HG03571 (cell line): Measurements from ENCODE around the gene LRRC8B.
"Not testable (repeated sequence)": the region's sequence is repeated elsewhere in the genome, so short reads cannot be mapped to it uniquely, and the experiment has no call there.

Experiments used
- ATAC-seq: cut with Tn5 transposase; IDR thresholded peaks from one replicate; pipeline ENCODE4 v1.9.1; 2021; ENCODE audit not compliant: unreplicated experiment

LRRC8B gene

DNA sequence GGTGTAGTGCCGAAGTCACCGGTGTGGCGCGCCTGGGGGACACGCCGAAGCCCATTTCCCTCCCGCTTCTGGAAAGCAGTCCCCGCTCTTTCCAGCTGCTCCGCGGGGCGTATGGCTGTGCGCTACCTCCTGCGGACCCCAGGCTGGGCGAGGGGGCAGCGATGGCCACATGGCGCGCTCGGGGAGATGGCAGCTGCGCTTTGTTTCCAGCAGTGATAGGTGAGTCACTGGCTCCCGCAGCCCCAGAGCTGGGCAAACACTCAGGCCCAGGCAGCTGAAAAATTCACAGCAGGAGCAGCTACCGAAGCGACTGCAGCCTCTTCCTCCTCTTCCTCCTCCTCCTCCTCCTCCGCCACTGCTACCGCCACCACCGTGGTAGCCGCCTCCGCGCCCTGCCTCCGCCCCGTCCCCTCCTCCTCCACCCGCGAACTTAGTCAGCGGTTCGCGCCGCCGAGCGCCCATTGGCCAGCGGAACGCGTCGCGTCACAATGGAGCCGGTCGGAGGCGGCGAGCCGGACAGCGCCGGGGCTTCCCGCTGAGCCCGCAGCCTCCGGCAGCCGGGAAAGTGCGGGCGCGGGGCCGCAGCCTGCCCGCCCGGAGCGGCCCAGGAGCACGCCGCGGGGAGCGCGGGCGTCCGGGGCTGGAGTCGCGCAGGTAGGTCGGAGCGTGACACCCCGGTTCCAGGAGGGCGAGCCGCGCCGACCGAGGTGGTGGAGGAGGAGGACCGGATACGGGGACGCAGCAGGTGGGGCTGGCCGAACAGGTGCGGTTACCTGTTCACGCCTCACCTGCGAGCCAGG is at the start of gene LRRC8B:
Gene LRRC8B, plus strand, starts transcription at position 461 of the 800 bp plus-strand sequence. CDS start 57,822 bp downstream, outside the sequence.
- ATAC-seq, result peak; percentile 86

DNA sequence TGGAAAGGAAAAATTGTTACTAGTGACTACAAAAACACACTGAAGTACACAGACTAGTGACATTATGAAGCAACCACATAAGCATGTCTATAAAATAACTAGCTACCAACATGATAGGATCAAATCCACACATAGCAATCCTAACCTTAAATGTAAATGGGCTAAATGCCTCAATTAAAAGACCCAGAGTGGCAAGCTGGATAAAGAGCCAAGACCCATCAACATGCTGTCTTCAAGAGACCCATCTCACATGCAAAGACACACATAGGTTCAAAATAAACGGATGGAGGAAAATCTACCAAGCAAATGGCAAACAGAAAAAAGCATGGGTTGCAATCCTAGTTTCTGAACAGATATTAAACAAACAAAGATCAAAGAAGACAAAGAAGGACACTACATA is 49.4 kb upstream of the LRRC8B start:
- ATAC-seq, result no peak

DNA sequence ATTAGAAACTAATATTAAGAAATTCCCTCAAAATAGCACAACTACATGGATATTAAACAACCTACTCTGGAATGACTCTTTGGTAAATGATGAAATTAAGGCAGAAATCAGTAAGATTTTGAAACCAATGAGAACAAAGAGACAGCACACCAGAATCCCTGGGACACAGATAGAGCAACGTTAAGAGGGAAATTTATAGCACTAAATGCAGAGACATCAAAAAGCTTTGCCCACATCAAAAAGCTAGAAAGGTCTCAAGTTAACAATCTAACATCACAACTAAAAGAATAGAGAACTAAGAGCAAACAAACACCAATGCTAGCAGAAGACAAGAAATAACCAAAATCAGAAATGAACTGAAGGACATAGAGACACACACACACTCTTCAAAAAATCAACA is 48.6 kb upstream of the LRRC8B start:
- ATAC-seq, result no peak

DNA sequence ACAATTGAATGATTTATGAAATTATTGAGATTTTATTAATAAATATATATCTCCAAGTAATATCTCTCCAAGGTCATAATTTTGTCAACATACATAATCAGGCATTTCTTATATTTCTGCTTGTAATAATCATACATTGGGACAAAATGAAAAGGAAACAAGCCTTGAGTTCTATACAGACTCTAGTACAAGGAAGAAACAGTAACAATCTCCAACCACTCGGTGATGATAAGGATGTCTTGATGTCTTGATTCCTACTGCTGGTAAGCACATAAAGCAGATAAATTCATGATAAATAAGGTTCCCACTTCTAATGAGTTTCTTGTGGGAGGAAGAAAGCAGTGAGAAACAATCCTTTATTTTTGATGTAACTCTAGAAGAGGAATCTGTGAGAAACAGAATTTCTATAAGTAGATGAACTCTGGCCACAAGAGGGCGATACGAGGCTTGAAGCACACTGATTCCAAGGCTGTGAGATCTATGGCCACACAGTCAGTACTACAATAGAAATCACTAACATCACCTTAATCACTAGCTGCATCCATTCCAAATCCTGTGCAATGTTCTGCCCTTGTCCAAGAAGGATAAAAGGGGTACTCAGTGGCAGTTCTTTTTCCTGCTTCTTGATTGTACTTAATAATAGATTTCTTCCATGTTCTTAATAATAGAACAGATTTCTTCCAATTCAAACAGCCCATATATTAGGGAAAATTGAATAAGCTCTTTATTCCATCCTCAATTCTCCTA is 41.4 kb upstream of the LRRC8B start:
- ATAC-seq, result no peak

DNA sequence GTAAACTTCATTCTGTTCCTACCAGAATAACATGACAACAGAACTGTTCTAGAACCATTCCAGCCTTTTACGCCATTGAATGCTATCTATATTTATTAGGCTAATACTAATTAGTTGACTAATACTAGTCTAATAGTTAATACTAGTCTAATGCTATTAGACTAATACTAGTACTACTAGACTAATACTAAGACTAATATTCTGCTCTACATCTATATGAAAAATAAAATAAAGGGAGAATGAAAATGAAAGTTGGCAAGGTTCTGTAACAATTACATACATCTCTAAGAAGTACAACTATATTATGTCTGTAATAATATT is 40.9 kb upstream of the LRRC8B start:
- no peak for ATAC-seq

DNA sequence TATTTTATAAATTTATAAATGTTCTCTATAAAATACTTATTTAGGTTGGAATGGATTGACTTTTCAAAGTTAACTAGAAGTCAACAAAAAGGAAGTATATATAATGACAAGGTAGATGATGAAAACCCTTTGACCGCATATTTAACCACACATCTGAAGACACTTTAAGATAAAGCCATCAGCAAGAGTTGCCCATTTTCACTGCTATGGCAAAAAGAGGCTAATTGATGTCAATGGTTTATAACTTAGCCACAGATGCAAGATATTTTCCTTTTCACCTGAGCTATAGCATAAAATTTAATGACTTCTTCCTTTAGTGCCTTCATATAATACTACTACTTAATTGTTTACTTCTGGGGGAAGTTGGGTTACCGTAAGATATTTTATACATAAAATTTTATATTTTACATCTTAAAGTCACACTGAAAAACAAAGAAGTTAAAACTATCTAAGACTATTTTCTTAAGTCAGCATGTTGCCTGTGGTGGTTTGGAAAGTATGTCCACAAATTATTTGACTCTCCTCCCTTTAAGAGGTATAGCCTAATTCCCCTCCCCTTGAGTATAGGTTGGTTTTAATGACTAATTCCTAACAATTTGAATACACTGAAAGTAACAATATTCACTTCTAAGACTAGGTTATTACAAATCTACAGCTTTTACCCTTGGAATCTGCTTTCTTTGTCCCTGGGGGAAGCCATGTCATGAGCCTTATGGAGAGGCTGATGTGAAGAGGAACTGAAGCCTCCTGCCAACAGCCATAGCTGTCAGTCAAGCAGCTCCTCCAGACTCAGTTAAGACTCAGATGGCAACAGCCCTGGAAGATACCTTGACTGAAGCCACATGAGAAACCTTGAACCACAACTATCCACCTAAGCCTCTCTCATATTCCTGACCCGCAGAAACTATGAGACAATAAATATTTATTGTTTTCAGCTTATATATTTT is 40.3 kb upstream of the LRRC8B start:
- ATAC-seq, result no peak

DNA sequence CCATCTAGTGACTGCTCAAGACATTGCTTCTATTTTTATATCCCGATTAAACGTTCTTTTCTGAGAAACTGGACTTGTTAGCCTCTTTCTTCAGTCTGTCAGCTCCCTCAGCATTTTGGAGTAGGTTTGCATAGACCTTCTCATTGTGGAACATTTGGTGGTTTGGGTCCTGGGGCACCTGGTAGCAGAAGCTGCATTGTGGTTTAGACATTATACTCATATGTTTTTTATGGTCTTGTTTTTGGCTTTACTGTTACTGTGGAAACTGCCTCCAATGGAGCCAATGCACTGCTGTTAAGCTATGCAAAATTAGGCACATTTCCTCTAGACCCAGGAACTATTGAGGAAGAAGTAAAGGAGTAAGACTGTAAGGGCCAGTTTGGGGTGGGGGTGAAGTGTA is 36.7 kb upstream of the LRRC8B start:
- ATAC-seq, result no peak

DNA sequence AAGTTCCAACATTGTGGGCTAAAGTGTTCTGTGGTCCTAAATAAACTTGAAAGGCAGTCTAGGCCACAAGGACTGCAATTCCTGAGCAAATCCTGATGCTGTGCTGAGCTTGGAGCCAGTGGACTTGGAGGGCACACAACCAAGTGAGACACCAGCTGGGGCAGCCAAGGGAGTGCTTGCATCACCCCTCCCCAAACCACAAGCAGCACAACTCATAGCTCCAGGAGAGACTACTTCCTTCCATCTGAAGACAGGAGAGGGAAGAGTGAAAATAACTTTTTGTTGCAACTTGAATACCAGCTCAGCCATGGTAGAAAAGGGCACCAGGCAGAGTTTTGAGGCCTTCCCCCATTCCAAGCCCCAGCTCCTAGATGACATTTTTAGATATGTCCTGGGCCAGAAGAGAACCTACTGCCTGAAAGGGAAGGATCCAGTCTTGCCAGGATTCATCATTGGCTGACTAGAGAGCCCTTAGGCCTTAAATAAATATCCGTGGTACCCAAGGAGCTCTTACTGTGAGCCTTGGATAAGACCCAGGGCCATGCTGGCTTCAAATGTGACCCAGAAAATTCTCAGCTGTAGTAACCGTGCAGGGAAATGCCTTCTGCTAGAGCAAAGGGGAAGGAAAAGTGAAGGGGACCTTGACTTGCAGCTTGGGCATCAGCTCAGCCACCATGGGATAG is 35.4 kb upstream of the LRRC8B start:
- ATAC-seq, result no peak

DNA sequence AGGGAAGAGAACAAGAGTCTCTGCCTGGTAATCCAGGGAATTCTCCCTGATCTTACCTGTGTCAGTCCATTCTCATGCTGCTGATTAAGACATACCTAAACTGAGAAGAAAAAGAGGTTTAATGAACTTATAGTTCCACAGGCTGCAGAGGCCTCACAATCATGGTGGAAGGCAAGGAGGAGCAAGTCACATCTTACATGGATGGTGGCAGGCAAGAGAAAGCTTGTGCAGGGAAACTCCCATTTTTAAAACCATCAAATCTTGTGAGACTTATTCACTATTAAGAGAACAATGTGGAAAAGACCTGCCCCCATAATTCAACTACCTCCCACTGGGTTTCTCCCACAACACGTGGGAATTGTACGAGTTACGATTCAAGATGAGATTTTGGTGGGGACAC is 34.2 kb upstream of the LRRC8B start:
- ATAC-seq, result no peak

DNA sequence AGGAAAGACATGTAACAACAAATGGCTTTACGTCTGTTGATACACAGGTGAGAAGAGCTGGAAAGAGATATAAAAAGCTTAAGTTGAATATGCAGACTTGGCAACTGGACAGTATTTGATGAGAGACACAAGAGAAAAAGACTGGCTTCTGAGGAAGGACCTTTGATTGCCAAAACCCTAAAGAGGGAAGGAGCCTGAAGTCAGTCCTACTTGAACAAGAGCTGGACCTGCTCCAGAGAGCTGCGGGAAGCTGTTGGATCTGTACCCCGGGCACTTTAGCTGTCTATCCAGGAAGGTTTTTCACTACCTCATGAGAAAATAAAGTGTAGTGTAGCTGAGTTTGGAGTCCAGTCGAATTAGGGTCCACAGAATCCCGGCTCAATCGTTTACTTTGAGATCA is 25.3 kb upstream of the LRRC8B start:
- no peak for ATAC-seq

DNA sequence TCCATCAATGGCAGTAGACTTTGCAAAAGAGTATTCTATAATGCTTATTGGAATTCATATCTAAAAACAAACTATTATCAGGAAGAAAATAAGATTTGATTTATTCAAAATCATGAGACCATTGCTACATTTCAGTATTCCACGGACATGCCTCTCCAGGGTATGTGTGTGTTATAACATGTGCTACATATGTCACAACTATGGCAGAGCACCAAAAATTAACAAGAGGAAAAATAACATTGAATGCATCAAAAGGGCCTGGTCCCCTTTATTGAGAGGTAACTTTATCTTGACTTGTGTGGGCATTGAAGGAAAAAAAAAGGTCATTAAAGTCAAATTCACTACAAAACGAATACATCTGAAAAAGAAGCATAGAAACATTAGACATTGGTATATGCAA is 22.6 kb upstream of the LRRC8B start:
- no peak for ATAC-seq

DNA sequence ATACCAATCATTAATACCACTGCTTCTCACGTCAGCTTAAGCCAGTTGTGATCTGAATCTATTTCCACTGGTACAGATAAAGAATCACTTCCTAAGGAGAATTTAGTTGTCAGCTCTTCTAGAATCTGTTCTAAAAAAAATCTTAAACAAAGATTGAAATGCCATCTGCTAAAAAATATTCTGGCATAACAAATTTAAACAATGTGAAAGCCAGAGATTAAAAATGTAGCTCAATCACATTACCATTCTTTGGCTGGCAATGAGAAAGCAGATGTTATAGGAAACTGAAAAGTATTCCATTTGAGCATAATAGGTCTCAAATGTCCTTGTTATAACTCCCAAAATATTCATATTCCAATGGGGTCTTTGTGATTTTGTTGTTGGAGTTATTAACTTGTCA is 21.7 kb upstream of the LRRC8B start:
- ATAC-seq, result no peak

DNA sequence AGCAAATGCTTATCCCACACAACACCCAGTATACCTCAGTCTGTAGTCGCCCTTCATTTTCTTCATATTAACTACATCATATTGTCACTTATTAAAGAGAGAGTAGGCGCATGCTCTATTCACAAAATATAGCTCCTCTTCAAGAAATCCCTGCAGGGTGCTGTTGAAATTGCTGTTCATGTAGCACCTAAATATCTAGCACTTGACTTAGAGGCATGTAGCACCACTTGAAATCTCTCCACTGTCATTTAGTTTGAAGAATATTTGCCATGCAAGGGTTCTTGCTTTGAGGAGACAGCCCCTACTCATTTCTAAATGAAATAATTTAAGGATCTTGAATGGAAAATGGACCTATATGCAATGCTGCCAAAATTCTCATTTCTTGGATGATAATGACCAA is 20.9 kb upstream of the LRRC8B start:
- no peak for ATAC-seq

DNA sequence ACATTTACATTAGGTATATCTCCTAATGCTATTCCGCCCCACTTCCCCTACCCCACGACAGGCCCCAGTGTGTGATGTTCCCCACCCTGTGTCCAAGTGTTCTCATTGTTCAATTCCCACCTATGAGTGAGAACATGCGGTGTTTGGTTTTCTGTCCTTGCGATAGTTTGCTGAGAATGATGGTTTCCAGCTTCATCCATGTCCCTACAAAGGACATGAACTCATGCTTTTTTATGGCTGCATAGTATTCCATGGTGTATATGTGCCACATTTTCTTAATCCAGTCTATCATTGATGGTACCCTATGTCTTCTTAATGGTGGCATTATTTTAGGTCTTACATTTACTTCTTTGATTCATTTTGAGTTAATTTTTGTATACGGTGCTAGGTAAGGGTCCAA is 14.6 kb upstream of the LRRC8B start:
- not testable (repeated sequence) for ATAC-seq

DNA sequence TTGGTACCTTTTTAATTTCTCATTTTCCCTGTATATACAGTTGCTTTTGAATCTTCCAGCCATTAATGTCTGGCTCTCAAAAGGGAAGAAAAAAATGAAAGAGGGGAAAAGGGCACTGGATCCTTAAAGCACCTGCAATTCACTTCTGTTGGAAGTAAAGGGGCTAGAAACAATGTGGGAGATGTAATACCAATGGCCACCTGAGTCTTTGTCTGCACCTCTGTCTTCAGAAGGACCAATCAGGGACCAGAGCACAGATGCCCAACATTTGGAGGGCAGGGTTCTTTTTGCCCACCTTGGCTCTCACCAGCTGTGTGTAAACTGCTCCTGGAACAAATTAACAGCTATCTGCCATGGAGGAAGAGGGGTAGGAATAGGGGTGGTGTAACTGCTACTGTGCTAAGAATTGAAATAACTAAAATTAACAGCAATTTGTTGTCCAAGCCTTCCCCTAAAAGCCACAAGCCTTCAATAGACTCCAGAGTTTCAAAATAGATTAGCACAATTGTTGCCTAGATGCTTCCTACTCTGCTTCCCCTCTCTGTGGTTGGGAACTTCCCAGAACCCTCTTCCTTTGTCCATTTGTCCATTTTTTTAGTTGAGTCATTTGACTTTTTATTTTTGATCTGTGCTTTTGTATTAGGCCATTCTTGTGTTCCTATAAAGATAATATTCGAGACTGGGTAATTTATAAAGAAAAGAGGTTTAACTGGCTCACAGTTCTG is 11.5 kb upstream of the LRRC8B start:
- ATAC-seq, result no peak

DNA sequence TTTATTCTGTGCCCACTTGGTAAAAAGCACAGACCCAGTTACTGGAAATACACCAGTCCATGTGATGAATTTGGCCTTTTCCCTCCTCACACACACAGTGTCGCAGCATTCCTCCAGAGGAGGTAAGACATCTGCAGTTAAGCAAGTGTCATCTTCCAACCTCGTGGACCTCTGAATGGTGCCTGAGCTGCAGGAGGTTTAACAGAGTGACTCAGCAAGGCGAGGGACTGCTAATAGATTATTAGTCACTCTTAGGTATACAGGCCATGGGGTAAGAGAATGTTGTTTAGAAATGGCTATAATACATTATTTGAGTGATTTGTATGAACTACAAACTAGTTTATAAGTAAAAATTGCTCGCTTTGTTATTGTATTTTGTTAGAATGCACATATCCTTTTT is 8.6 kb upstream of the LRRC8B start:
- ATAC-seq, result no peak

DNA sequence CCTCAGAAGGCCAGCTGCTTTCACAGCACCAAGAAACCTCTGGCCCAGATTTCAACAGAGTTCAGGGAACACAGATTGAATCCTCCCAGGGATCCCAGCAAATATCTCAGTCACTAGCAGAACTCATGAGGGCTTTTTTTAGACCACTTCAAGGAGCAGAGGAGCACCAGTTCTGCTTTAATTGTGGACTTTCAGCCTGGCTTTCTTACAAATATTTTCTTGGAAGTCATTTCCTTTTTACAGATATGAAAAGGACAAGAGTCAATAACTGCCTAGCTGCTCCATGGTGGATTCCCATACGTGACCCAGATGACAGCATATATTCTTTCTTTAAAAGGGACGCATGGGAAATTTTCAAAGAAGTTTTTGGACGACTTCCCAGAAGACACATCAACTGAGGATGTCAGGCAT is 6.4 kb upstream of the LRRC8B start:
- no peak for ATAC-seq

DNA sequence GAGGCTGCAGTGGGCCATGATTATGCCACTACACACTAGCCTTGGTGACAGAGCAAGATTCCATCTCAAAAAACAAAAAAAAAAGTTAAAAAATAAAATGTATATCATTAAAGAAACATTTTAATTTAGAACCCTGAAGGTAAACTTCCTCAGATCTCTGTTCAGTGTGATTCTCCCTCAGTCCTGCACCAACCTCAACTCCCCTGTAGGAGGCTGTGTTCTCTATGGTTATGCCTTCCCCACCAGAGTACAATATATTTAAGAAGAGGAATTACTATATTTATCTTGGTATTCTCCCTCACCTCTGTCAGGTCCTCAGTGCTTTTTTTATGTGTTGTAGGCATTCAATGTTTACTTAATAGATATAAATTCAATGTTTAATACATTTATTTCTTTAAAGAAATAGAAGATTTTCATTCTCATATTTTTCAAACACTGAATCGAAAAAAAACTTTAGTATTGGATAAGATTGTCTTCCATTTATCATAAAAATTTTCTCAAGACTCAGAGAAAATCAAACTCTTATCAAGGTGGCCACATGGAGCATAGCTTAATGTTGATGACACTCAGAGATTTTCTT is 4.8 kb upstream of the LRRC8B start:
- peak; percentile 30 for ATAC-seq

DNA sequence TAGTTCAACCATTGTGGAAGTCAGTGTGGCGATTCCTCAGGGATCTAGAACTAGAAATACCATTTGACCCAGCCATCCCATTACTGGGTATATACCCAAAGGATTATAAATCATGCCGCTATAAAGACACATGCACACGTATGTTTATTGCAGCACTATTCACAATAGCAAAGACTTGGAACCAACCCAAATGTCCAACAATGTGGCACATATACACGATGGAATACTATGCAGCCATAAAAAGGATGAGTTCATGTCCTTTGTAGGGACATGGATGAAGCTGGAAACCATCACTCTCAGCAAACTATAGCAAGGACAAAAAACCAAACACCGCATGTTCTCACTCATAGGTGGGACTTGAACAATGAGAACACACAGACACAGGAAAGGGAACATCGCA is 2.7 kb upstream of the LRRC8B start:
- not testable (repeated sequence) for ATAC-seq
